ENCODE results near the gene AKAP13.

AKAP13 gene

GRCh38 chr15:85517086-85517485 is 136.7 kb downstream of the AKAP13 start:
- Histone ChIP-seq H3K4me1 (no peaks in the 10 kb centered on the region), H3K27me3 (ENCODE audit: control insufficient read depth, insufficient read depth, low read length) (no peaks in the 10 kb centered on the region), H3K9ac (no peak overlapping the region), H3K79me2 (no peaks in the 10 kb centered on the region), H3K4me3 (ENCODE audit: low read depth, low read length) (no peak overlapping the region), H3K9me3 (ENCODE audit: control insufficient read depth, low read length) (no peaks in the 10 kb centered on the region), H3K36me3 (ENCODE audit: control insufficient read depth, insufficient read depth, low read length) (no peaks in the 10 kb centered on the region), H2AFZ (no peak overlapping the region), H3K4me2 (ENCODE audit: low read length) (no peak overlapping the region), H3K27ac (no peak overlapping the region)
- no peak for TF ChIP-seq CTCF (IDR thresholded peaks at IDR 0.05)

- Histone ChIP-seq H3K27ac (no peak overlapping the region), H3K9me3 (ENCODE audit: control insufficient read depth, low read length) (no peaks in the 10 kb centered on the region)
These were observed 138.8 kb downstream of the AKAP13 start for GRCh38 chr15:85518979-85519761.

GRCh38 chr15:85520650-85521049 is 140.2 kb downstream of the AKAP13 start:
- Histone ChIP-seq H3K9ac (no peak overlapping the region), H3K4me1 (no peaks in the 10 kb centered on the region), H3K79me2 (no peaks in the 10 kb centered on the region), H3K4me3 (ENCODE audit: low read depth, low read length) (no peak overlapping the region), H3K27me3 (ENCODE audit: control insufficient read depth, insufficient read depth, low read length) (no peaks in the 10 kb centered on the region), H3K4me2 (ENCODE audit: low read length) (no peak overlapping the region), H3K27ac (no peak overlapping the region), H3K9me3 (ENCODE audit: control insufficient read depth, low read length) (no peaks in the 10 kb centered on the region), H3K36me3 (ENCODE audit: control insufficient read depth, insufficient read depth, low read length) (no peaks in the 10 kb centered on the region), H2AFZ (no peak overlapping the region)
- TF ChIP-seq CTCF (IDR thresholded peaks at IDR 0.05): no peak

More at GRCh38 chr15:85518979-85519761, 138.8 kb downstream of the AKAP13 start:
- H3K36me3 ChIP-seq (ENCODE audit: control insufficient read depth, insufficient read depth, low read length): no peaks in the 10 kb centered on the region
- H3K79me2 ChIP-seq: no peaks in the 10 kb centered on the region
- H3K4me3 ChIP-seq (ENCODE audit: low read depth, low read length): no peak overlapping the region
- H3K4me2 ChIP-seq (ENCODE audit: low read length): no peak overlapping the region
- H3K9ac ChIP-seq: no peak overlapping the region
- no peaks in the 10 kb centered on the region for H3K27me3 ChIP-seq (ENCODE audit: control insufficient read depth, insufficient read depth, low read length)
- H2AFZ ChIP-seq: no peak overlapping the region
- TF ChIP-seq CTCF (IDR thresholded peaks at IDR 0.05): no peak
- no peaks in the 10 kb centered on the region for H3K4me1 ChIP-seq

- no peak overlapping the region for H3K9ac ChIP-seq
- no peaks in the 10 kb centered on the region for H3K79me2 ChIP-seq
- no peak overlapping the region for H3K4me3 ChIP-seq (ENCODE audit: low read depth, low read length)
- H3K9me3 ChIP-seq (ENCODE audit: control insufficient read depth, low read length): no peaks in the 10 kb centered on the region
- no peak for TF ChIP-seq CTCF (IDR thresholded peaks at IDR 0.05)
- H3K4me2 ChIP-seq (ENCODE audit: low read length): no peak overlapping the region
- no peak overlapping the region for H3K27ac ChIP-seq
- H3K27me3 ChIP-seq (ENCODE audit: control insufficient read depth, insufficient read depth, low read length): no peaks in the 10 kb centered on the region
- no peak overlapping the region for H2AFZ ChIP-seq
- no peaks in the 10 kb centered on the region for H3K36me3 ChIP-seq (ENCODE audit: control insufficient read depth, insufficient read depth, low read length)
- no peaks in the 10 kb centered on the region for H3K4me1 ChIP-seq
These were observed 143.1 kb downstream of the AKAP13 start for GRCh38 chr15:85523530-85523929.

- no peak overlapping the region for H3K4me3 ChIP-seq (ENCODE audit: low read depth, low read length)
- no peaks in the 10 kb centered on the region for H3K27me3 ChIP-seq (ENCODE audit: control insufficient read depth, insufficient read depth, low read length)
- no peak overlapping the region for H3K4me2 ChIP-seq (ENCODE audit: low read length)
- no peak overlapping the region for H3K9ac ChIP-seq
- H3K36me3 ChIP-seq (ENCODE audit: control insufficient read depth, insufficient read depth, low read length): no peaks in the 10 kb centered on the region
- H3K9me3 ChIP-seq (ENCODE audit: control insufficient read depth, low read length): no peaks in the 10 kb centered on the region
- H3K27ac ChIP-seq: no peak overlapping the region
- H3K79me2 ChIP-seq: no peaks in the 10 kb centered on the region
- TF ChIP-seq CTCF (IDR thresholded peaks at IDR 0.05): no peak
- H3K4me1 ChIP-seq: no peaks in the 10 kb centered on the region
- no peak overlapping the region for H2AFZ ChIP-seq
These were observed 145.4 kb downstream of the AKAP13 start for GRCh38 chr15:85525755-85526154.

Data from parathyroid adenoma (tissue), 2 donors.